NCI-H774 (cell line): ENCODE results near the gene CFAP74.
"Not testable (repeated sequence)": the region's sequence is repeated elsewhere in the genome, so short reads cannot be mapped to it uniquely, and the experiment has no call there.

Source experiments
- DNase-seq: peaks from one replicate; lab custom pipeline; 2025; lab: John Stamatoyannopoulos, UW

CFAP74 gene

DNA sequence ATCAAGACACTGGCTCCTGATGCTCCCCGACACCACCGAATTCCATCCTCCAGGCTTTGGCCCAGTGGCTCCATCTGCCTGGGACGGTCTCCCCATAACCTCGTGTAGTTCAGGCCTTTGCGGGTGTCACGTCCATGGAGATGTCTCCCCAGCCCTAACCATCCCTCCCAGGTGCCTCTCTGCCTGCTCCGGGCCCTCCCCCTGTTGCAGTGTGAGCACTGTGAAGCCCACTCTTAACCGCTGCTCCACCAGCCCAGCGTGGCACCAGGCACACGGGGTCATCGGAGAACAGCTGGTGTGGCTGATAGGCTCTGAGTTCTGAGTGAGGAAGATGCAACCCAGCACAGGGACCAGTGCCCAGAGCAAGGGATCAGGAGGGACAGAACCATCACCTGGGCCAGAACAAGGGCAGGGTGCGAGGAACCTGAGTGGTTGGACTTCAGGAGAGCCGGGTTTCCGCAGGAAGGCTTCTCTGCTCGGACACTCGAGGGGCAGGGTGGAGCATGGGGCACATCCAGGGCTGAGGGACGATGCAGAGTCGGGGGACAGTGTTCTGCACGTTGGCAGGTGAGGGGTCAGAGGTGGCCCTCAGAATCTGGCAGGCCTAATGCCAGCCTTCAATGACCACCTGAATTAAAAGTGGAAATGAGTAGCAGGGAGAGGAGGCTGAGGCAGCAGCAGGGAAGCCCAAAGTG is 110.1 kb downstream of the CFAP74 start:
- no peak for DNase-seq

DNA sequence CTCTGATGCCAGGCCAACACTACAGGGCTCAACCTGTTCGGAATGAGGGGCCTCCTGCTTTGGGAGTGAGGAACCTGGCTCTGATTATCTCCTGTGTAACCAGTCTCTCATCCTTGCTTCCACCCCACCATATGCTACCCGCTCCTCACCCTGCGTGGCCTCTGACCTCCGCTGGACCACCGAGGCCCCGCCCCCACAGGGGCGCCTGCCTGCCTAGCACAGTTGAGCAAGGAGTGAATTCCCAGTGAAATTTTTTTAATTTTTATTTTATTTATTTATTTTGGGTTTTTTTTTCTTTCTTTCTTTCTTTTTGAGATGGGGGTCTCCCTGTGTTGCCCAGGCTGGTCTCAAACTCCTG is 110.8 kb downstream of the CFAP74 start:
- no peak for DNase-seq

DNA sequence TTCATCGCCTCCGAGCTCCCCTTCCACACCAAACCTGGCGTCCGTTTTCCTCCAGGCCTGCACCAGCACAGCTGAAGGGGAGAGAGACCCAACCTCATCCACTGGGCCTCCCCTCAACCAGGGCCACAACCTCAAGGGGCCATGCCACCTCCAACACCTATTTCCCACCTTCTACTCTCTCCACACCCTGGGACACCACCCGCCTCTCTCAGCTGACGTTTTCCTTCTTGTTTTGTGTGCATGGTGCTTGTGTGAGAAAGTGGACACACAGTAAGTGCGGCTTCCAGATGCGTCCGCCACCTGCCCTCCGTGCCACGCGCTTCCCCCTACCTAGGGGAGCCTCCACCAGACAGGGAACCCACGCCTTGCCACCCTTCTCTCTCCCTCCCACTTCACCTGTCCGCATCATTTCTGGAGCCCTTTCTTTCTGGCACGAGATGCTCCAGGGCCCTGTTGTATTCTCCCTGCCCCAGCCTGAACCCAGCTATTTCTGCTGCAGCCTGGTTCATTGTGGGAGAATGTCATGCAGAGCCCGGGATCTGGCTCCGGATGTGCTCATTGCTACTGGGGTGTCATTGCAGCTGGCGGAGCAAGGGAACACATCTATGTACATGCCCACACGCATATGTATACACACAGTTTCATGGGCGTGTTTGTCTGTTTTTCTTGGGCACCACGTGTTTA is 111.4 kb downstream of the CFAP74 start:
- no peak for DNase-seq

DNA sequence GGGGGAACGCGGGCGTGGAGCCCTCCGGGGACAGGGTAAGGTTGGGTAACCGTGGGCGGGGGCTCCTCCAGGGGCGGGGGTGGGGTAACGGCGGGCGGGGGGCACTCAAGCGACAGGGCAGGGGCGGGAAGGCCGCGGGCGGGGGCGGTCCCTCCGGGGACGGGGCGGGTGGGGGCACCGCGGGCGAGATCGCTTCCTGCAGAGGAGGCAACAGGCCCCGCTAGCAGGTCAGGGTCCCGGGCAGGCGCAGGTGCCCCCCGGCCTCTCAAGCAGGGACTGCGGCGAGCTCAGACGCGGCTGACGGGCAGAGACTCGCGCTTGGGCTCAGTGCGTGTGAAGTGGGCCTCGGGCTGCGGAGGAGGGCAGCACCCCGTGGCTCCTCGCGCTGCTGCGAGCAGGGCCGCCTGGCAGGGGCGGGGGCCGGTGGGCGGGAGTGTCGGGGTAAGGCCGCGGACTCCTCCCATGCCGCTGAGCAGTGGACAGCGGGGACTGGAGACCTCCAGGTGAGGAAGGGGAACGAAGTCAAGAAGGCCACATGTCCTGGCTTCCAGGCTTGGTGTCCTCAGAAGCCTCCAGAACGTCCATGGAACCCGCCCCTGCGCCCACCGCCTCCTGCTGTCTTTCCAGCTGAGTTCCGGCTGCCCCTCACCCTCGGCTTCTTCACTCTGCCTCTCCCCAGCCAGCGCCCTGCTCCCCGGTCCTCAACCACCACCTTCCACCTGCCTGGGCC is 112.1 kb downstream of the CFAP74 start:
- DNase-seq = peak; percentile 35

DNA sequence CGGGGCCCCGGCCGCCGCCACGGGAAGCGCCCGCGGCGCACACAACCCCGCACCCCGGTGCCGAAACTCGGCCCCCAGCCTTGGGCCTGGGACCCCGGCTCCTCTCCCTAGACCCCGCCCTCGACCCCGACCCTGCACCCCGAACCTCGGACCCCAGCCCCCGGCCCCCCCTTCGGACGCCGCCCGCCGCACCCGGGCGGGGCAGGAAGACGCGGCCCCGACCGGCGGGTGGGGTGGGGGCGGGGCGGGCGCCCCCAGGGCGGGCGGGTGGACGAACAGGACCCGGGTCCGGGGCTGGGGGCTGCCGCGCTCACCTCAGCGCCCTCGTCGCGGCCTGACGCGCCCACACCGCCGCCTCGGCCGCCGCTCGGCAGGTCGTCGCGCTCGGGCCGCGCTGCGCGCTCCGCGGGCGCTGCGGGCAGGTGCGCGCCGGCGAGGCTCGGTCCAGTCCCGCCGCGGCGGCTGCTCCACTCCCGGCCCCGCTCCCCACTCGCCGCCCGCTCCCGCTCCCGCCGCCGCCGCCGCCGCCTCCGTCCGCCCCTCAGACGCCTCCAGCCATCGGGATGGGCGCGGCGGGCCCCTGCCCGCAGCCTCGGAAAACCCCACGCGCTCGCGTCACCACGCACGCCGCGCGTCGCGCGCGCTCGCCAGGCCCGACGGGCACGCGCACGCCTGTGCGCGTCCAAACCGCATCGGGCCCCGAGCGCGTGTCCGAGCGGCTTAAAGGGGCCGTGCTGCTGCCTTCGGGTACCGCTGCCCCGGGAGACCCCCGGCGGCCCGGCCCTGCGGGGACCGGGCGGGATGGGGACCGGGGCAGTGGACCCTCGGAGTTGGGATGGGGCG is 112.9 kb downstream of the CFAP74 start, which contains the start of gene GNB1:
TSS of gene GNB1 (minus strand) at position 582 of the 843 bp plus-strand sequence. CDS start 65,634 bp downstream, outside the sequence.
- DNase-seq = peak; percentile 69

DNA sequence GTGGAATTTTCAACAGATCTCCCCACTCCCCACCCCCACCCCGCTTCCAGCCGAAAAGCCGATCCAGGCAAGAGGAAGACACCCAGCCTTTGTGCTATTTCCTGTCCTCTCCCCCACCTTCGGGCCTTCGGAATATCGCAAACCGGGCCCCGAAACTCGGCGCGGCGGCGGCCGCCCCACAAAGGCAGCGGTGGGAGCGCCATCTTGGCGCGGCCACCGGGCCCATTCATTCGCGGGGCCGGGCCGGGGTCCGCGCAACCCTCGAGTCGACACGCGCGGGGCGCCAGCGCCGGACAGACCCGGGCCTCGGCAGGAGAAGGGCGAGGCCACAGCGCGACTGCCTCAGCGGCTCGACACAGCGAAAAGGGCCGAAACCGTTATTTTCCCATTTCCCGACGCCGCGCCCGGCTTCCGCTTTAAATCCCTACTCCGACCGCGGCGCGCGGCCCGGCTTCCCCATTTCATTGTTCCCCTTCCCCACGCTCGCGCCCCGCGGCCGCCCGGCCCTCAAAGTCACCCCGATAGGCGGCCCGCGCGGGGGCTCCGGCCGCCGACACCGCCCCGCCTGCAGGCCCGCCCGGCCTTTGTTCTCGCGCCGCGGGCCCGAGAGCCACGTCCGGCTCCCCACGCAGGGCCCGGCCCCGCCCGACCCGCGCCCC is 113.6 kb downstream of the CFAP74 start:
- no peak for DNase-seq

DNA sequence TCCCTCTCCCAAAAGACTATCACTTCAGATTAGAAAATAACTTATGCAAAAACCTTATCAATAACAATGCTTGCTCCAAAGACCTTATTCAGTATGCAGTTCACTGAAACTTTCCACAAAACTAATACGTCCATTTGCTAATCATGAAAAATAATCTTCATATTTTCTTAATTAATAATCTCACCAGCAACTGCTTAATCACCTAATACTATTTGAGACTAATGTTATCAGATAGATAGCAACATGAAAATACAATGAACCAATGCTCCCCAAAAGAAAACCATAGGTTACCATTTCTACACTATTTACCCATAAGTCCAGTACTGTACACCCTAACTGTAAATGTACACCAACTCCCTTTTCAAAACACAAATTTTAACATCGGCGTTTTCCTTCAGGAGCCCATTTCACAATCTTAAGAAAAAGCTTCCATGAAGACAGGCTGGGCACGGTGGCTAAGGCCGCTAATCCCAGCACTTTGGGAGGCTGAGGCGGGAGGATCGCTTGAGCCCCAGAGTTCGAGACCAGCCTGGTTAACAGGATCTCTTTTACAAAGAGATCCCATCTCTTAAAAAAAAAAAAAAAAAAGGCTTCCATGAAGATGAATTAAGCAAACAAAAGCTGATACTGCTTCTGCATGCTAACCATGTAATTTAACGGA is 114.4 kb downstream of the CFAP74 start:
- no peak for DNase-seq

DNA sequence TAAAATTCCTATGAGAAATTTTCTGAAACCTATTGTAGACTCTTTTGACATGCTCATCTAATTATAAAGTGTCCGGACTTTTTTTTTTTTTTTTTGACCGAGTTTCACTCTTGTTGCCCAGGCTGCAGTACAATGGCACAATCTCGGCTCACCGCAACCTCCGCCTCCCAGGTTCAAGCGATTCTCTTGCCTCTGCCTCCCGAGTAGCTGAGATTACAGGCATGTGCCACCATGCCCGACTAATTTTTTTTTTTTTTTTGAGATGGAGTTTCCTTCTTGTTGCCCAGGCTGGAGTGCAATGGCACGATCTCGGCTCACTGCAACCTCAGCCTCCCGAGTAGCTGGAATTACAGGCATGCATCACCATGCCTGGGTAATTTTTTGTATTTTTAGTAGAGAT is 119.7 kb downstream of the CFAP74 start:
- DNase-seq = not testable (repeated sequence)

DNA sequence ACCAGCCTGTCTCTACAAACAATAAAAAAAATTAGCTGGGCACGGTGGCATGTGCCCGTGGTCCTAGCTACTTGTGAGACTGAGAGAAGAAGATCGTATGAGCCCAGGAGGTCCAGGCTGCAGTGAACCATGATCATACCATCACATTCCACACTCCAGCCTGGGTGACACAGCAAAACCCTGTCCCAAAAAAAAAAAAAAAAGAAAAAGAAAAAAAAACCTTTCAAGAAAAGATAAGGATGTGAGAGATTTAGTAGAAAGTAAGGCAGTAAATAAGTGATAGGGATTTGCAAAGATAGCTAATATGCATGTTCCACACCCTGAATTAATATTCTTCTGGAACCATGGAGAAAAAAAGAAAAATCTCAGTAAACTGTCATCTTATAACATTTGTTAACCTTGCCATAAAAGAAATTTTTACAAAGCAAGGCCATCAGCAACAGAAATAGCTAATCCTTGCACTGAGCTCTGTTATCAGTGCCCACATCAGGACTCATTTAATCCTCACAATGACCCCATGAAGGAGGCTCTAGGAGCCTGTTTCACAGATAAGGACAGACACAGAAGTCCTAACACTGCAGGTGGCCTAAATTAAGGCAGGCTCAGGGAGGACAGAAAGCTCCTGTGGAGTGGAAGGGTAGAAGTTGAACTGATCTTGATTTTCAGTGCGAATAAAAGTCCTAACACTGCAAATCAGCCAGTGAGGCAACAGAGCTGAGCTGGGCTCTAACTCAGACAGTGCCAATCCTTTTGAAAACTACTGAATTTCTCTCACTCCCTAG is 120.3 kb downstream of the CFAP74 start:
- no peak for DNase-seq

DNA sequence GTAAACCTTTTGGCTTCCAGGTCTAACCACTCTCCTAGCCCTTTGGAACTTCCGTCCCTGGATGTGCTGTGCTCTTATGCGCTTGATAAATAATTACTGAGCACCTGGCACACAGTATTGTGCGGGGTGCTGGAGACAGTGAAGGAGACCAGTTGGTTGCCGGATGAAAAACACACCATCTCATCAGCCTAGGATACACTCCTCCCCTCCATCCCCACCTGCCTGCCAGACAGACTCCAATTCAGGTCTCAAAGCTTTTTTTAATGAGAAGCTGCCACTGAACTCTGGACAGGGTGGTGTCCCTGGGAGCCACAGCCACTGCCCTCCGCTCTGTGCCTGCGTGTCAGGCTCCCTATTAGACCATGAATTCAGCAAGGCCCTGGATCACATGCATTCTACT is 121.9 kb downstream of the CFAP74 start:
- peak; percentile 5 for DNase-seq

DNA sequence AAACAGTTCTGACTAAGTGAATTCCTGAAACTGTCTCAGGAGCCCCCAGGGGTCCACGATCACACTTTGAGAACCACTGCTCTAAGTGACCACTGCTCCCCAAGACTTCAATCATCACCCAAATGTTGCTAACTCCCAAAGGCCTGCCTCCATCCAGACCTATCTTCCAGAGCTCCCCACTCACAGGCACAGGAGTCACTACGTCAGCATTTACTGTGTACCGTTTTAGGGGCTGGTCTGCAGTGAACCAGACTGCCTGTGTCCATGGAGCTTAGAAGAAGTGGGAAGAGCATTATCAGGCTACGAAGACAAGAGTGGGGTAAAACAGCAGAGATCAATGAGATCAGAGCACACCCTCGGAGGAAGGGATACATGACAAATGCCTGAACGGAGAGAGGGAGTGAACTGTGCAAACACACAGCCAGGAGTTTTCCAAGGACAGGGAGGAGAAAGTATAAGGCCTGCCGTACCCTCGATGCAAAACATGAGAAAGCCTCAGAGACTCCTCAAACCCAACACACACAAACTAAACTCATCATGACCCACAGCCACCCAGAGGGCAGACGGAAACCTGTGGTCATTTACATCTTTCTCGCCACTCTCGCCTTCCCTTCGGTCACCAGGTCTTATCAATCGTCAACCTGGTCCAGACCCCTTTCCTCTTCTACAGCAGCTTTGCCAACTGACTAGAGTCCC is 122.8 kb downstream of the CFAP74 start:
- DNase-seq = no peak

DNA sequence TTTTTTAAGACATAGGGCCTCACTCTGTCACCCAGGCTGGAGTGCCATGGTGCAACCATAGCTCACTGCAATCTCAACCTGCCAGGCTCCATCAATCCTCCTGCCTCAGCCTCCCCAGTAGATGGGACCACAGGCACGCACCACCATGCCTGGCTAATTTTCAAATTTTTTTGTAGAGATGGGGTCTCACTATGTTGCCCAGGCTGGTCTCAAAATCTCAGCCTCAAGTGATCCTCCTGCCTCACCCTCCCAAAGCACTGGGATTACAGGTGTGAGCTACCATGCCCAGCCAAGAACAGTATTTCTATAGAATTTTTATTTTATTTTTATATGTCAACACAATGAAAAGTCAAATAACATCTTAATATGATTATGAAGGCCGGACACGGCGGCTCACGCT is 123.6 kb downstream of the CFAP74 start:
- DNase-seq = no peak

DNA sequence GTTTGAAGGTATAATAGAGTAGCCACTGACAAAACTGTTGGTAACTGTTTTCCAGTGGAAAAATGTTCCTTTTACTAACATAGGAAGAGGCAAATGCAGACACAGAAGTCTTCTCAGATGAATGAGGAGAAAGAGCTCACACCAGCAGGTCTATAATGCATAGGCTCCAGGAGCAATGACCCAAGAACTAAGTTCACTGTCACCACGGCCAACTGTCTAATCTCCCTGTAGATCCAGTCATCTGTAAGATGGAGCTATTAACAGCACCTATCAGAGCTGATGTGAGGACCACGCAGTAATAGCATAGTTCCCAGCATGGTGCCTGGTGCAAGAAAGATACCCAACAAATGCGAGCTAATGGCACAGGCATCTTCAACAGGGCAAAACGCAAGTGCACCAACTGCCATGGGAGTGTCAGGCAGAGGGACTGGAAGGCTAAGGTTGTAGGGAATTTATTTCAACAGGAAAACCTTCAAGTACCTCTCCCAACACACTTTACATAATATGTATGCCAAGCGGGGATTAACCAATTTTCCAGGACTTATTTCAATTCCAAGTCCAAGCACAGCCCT is 125.6 kb downstream of the CFAP74 start:
- DNase-seq = no peak

DNA sequence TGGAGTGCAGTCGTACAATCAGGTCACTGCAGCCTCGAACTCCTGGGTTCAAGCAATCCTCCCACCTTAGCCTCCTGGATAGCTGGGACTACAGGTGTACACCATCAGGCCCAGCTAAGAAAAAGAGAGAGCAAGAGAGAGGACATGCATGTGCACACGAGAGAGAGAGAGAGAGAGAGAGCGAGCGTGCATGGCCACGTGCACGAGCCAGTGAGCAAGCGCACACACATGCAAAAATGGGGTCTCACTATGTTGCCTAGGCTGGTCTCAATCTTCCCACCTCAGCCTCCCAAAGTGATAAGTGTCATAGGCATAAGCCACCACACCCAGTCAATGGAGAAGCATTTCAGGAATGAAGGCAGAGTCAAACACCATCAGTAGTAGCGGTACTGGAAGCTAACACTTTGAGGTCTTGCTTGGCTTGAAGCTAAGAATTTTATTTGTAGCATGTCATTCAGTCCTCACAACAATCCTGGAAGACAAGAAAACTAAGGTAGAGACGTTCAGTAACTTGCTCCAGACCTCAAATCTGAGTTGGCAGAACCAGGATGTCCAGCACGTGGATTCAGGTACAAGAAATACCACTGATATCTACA is 127.2 kb downstream of the CFAP74 start:
- DNase-seq = no peak

DNA sequence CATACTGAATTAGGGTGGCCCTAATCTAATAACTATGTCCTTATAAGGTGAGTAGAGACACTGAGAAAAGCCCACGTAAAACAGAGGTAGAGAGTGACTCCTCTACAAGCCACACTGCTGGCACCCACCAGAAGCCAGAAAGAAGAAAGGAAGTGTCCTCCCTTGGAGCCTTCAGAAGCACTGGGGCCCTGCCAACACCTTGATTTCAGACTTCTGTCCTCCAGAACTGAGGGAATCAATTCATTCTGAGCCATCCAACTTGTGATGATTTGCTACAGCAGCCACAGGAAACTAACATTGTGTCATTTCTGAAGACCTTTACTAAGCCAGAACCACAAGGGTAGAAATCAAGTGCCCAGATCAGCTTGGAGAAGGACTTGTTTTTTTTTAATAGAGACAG is 127.7 kb downstream of the CFAP74 start:
- DNase-seq = no peak

DNA sequence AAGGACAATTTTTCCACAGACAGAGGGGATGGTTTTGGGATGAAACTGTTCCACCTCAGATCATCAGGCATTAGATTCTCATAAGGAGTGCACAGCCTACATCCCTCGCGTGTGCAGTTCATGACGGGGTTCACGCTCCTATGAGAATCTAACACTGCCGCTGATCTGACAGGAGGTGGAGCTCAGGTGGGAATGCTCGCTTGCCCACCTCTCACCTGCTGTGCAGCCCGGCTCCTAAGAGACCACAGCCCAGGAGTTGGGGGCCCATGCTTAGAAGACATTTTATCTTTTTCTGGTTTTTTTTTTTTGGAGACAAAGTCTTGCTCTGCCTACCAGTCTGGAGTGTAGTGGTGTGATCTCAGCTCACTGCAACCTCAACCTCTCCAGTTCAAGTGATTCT is 128.7 kb downstream of the CFAP74 start:
- no peak for DNase-seq

DNA sequence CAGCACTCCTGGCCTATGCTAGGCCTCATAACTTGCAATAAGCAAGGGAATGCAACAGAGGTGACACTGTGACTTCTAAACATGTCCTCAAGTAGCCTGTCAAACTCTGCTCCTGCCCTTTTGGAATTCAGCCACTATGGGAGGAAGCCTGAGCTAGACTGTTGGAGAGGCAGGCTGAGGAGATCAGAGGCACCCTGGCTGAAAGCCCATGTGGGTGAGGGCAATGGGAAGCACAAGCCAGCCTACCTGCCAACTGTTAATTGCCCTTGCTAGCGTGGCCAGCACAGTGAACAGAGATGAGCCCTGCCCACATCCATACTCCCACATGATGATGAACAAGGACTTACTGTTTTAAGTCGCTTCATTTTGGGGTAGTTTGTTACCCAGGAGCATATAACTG is 130.4 kb downstream of the CFAP74 start:
- no peak for DNase-seq

DNA sequence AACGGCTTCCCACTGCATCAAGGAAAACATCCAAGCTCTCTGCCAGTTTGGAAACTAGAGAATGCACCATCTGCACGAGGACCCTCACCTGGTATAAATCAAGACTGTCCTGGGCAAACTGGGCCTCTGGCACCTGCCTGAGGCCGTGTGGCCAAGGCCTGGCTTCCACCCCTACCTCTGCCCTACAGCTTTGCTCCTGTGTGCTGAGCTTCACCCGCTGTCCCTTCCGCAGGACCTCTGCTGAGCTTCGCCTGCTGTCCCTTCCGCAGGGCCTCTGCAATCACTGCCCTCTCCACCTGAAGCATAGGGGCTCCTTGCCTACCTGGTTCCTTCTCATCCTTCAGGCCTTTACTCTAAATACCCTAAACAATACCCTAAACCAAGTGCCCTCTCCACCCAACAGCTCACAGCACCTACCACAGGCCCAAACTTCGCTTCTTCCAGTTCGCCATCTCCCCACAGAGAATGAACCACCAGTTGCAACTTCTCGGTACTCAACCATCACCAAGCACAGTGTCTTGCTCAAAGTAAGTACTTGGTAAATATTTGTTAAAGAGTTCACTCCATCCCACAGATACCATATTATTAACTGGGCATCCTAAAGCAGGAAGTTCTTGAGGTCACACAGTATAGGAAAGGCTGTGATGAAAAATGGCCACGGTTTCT is 131.1 kb downstream of the CFAP74 start:
- DNase-seq = no peak
